CD14-positive monocyte (primary cell): ENCODE data around the gene NR2C2. TPM values are rescaled to one million over a fixed set of nuclear protein-coding genes. Genes with fewer than 3 reads are reported as not detected.
"Not testable (repeated sequence)": the region's sequence is repeated elsewhere in the genome, so short reads cannot be mapped to it uniquely, and the experiment has no call there.

ENCODE experiments used
- DNase-seq, 3 donors: peaks; one replicate each; pipeline ENCODE4 v3.0.0-alpha.2; 2011 to 2022
- H2AFZ ChIP-seq: 2 replicates; pipeline ENCODE4 v1.6.0; 2012; ENCODE audit warnings: mild to moderate bottlenecking, low read depth, low read length, inconsistent platforms; ENCODE audit not compliant: insufficient read depth, poor library complexity, severe bottlenecking
- H3K27ac ChIP-seq, 2 donors: 1 replicate in 1 of 2; 2 replicates in 1 of 2; pipeline ENCODE4 v1.5.1; 2012 to 2013; ENCODE audit warnings: low read length in 2 of 2, control low read depth in 1 of 2, inconsistent platforms in 1 of 2, low read depth in 1 of 2, mild to moderate bottlenecking in 1 of 2
- H3K27me3 ChIP-seq, 2 donors: one replicate each; pipeline versions ENCODE4 v1.6.0 to v1.6.1; 2011 to 2013; ENCODE audit warnings: low read length in 2 of 2; ENCODE audit not compliant: control insufficient read depth in 2 of 2, insufficient read depth in 2 of 2
- H3K36me3 ChIP-seq, 2 donors: replicated peaks in 1 of 2; 1 replicate in 1 of 2; 2 replicates in 1 of 2; pipeline versions ENCODE4 v1.5.1 to v1.6.1; 2012 to 2013; ENCODE audit warnings: low read length in 2 of 2, control low read depth in 1 of 2, inconsistent platforms in 1 of 2, mild to moderate bottlenecking in 1 of 2; ENCODE audit not compliant: insufficient read depth in 2 of 2, control insufficient read depth in 1 of 2
- H3K4me1 ChIP-seq, 2 donors: 1 replicate in 1 of 2; 2 replicates in 1 of 2; pipeline versions ENCODE4 v1.5.1 to v1.6.1; 2012 to 2013; ENCODE audit warnings: low read length in 2 of 2, control low read depth in 1 of 2, inconsistent platforms in 1 of 2, mild to moderate bottlenecking in 1 of 2, moderate library complexity in 1 of 2; ENCODE audit not compliant: insufficient read depth in 2 of 2, control insufficient read depth in 1 of 2
- H3K4me2 ChIP-seq: replicated peaks from 2 replicates; pipeline ENCODE3; 2012; ENCODE audit warnings: low read length, moderate library complexity, mild to moderate bottlenecking; ENCODE audit not compliant: poor library complexity, severe bottlenecking; ENCODE audit errors: extremely low read depth
- H3K4me3 ChIP-seq, 3 experiments: fragments of 200-600 bp in 1 of 3; sonication (generic) in 1 of 3; replicated peaks in 1 of 3; 1 replicate in 2 of 3; 2 replicates in 1 of 3; pipeline ENCODE4 v1.5.1; 2011 to 2013; ENCODE audit warnings: low read length in 3 of 3, mild to moderate bottlenecking in 3 of 3, control low read depth in 2 of 3, low read depth in 2 of 3, inconsistent platforms in 1 of 3, moderate library complexity in 1 of 3
- H3K79me2 ChIP-seq: 2 replicates; pipeline ENCODE4 v1.6.0; 2012; ENCODE audit warnings: mild to moderate bottlenecking, control low read depth, inconsistent platforms, low read length, moderate library complexity; ENCODE audit not compliant: insufficient read depth
- H3K9ac ChIP-seq: 2 replicates; pipeline ENCODE4 v1.6.0; 2017; ENCODE audit warnings: low read length, mild to moderate bottlenecking; ENCODE audit not compliant: insufficient read depth, poor library complexity, severe bottlenecking
- H3K9me3 ChIP-seq, 2 donors: replicated peaks in 1 of 2; 1 replicate in 1 of 2; 2 replicates in 1 of 2; pipeline versions ENCODE4 v1.5.1 to v1.6.1; 2012 to 2013; ENCODE audit warnings: low read length in 2 of 2, control low read depth in 1 of 2; ENCODE audit not compliant: control insufficient read depth in 1 of 2, insufficient read depth in 1 of 2
- H4K20me1 ChIP-seq: 2 replicates; pipeline ENCODE4 v1.6.0; 2012; ENCODE audit warnings: mild to moderate bottlenecking, low read length, control low read depth, moderate library complexity; ENCODE audit not compliant: insufficient read depth
- H3K27ac Mint-ChIP-seq, 7 donors: one replicate each; pipeline ENCODE4 v1.8.0; 2020; ENCODE audit warnings: mild to moderate bottlenecking in 7 of 7, mixed read lengths in 7 of 7, moderate library complexity in 6 of 7, inconsistent platforms in 2 of 7
- H3K27me3 Mint-ChIP-seq, 3 donors: one replicate each; pipeline ENCODE4 v1.8.0; 2021 to 2022; ENCODE audit warnings: low read depth in 3 of 3, mild to moderate bottlenecking in 3 of 3, mixed read lengths in 3 of 3, moderate library complexity in 3 of 3, inconsistent platforms in 1 of 3
- H3K36me3 Mint-ChIP-seq, 2 donors: one replicate each; pipeline ENCODE4 v1.8.0; 2020; ENCODE audit warnings: mixed read lengths in 2 of 2, inconsistent platforms in 1 of 2, mild to moderate bottlenecking in 1 of 2
- H3K4me1 Mint-ChIP-seq: one replicate; pipeline ENCODE4 v1.8.0; 2020; ENCODE audit warnings: mild to moderate bottlenecking, mixed read lengths
- H3K4me3 Mint-ChIP-seq, 2 donors: one replicate each; pipeline ENCODE4 v1.8.0; 2020; ENCODE audit warnings: mild to moderate bottlenecking in 2 of 2, mixed read lengths in 2 of 2, moderate library complexity in 1 of 2
- H3K9me3 Mint-ChIP-seq, 7 donors: one replicate each; pipeline ENCODE4 v1.8.0; 2020 to 2022; ENCODE audit warnings: mixed read lengths in 7 of 7, mild to moderate bottlenecking in 6 of 7, moderate library complexity in 6 of 7, inconsistent platforms in 2 of 7
- WGBS: methylation state at CpG from one replicate; pipeline ENCODE4 v1.1.5; 2013; ENCODE audit warnings: missing lambda C conversion rate; ENCODE audit not compliant: insufficient coverage; 5-methylcytosine and 5-hydroxymethylcytosine counted together
- intact Hi-C, 2 donors: fragments of 100-400 bp; cut with micrococcal nuclease; formaldehyde crosslinking; loops; one replicate each; pipeline versions ENCODE4 v1.15.0 to v1.15.1; 2023
- polyA plus RNA-seq, 3 donors: library from polyadenylated mRNA; depleted of rRNA in 1 of 3; unstranded in 2 of 3; stranded (reverse) in 1 of 3; fragments of 300-500 nt in 2 of 3; fragments of >200 nt in 1 of 3; fragmentation: Illumina TruSeq in 2 of 3; gene quantifications; 1 replicate in 2 of 3; 2 replicates in 1 of 3; pipeline ENCODE4 v1.2.3, GENCODE V29; 2012 to 2021
- TF ChIP-seq, protein P1 (sequence below): fragments of 200-600 bp; IDR thresholded peaks from one replicate; pipeline ENCODE4 v1.8.0; 2022; ENCODE audit warnings: antibody characterized with exemption, mild to moderate bottlenecking

NR2C2 gene
- polyA plus RNA-seq, 3 donors, result 3.4 to 24.9 (median 3.8) TPM

DNA sequence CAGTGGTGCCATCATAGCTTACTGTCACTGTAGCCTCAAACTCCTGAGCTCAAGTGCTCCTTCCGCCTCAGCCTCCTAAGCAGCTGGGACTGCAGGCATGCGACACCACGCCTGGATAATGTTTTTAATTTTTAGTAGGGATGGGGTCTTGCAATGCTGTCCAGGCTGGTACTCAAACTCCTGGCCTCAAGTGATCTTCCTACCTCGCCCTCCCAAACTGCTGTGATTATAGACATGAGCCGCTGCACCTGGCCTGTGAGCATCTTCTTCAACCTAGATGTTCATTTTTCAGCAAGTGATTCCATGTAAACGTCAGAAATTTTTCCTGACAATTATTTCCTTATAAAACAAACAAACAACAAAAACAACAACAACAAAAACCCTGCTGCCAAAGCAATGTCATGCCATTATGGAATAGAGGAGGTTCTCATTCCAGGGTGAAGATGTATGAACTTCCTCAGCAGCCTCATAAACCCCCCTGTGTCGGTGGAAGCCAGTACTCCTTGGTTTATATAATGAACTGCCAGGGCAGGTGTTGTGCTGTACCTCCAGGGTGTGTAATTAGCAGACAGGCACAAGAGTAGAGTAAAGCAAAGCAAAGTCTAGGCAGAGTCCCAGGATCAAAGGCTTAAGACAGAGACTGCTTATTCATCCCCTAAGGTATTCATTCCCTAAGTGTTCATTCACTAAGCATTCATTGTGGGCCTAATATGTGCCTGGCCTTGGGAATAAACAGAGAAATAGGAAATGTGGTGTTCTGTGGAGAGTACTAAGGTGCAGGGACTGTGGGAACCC, 44.6 kb downstream of the NR2C2 start:
- peak overlapping the region in 3 of 7 donors; percentile 21 to 48 (median 46) for H3K27ac Mint-ChIP-seq

DNA sequence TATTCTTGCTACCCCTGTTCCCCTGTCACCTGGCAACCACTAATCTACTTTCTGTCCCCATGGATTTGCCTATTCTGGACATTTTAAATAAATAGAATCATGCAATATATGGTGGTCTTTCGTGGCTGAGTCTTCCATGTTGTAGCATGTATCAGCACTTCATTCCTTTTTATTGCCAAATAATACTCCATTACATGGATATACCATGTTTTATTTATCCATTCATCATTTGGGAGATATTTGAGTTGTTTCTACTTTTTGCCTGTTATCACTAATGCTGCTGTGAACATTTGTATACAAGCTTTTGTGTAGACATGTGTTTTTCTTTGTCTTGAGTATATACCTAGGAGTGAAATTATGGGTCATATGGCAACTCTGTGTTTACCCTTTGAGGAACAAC, 50.6 kb downstream of the NR2C2 start:
- Mint-ChIP-seq H3K36me3 (peaks cover 15 to 19% of the 10 kb centered on the region in 2 donors), H3K4me1 (peaks cover 3% of the 10 kb centered on the region), H3K4me3 (no peak overlapping the region), H3K9me3 (peaks cover 0 to 6% (median 0%) of the 10 kb centered on the region in 7 donors), H3K27me3 (no peaks in the 10 kb centered on the region), H3K27ac (no peak overlapping the region)
- TF ChIP-seq, protein P1, sequence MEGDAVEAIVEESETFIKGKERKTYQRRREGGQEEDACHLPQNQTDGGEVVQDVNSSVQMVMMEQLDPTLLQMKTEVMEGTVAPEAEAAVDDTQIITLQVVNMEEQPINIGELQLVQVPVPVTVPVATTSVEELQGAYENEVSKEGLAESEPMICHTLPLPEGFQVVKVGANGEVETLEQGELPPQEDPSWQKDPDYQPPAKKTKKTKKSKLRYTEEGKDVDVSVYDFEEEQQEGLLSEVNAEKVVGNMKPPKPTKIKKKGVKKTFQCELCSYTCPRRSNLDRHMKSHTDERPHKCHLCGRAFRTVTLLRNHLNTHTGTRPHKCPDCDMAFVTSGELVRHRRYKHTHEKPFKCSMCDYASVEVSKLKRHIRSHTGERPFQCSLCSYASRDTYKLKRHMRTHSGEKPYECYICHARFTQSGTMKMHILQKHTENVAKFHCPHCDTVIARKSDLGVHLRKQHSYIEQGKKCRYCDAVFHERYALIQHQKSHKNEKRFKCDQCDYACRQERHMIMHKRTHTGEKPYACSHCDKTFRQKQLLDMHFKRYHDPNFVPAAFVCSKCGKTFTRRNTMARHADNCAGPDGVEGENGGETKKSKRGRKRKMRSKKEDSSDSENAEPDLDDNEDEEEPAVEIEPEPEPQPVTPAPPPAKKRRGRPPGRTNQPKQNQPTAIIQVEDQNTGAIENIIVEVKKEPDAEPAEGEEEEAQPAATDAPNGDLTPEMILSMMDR, result no peak
- intact Hi-C loops, result no loop called here
- Histone ChIP-seq H3K79me2 (peaks cover 86% of the 10 kb centered on the region), H2AFZ (no peak overlapping the region), H3K36me3 (peaks cover 0 to 16% of the 10 kb centered on the region in 2 donors), H3K9ac (no peak overlapping the region), H3K4me2 (no peak overlapping the region), H3K4me3 (no peak overlapping the region), H4K20me1 (peaks cover 90% of the 10 kb centered on the region), H3K27ac (no peak overlapping the region), H3K27me3 (no peaks in the 10 kb centered on the region), H3K9me3 (no peaks in the 10 kb centered on the region), H3K4me1 (no peaks in the 10 kb centered on the region)
- no CpG with 5 or more reads among the region's 1 CpG for WGBS
- no peak for DNase-seq

More for the DNA sequence above, 44.6 kb downstream of the NR2C2 start:
- no peak for DNase-seq
- Histone ChIP-seq H4K20me1 (peaks cover 97% of the 10 kb centered on the region), H3K4me1 (no peaks in the 10 kb centered on the region), H2AFZ (no peak overlapping the region), H3K4me2 (no peak overlapping the region), H3K4me3 (no peak overlapping the region), H3K9me3 (no peaks in the 10 kb centered on the region), H3K9ac (no peak overlapping the region), H3K36me3 (no peaks in the 10 kb centered on the region), H3K27me3 (no peaks in the 10 kb centered on the region), H3K79me2 (peaks cover 95% of the 10 kb centered on the region), H3K27ac (no peak overlapping the region)
- no peaks in the 10 kb centered on the region for H3K27me3 Mint-ChIP-seq
- TF ChIP-seq, protein P1, result no peak
- no peak overlapping the region for H3K4me3 Mint-ChIP-seq
- no peaks in the 10 kb centered on the region for H3K9me3 Mint-ChIP-seq
- intact Hi-C loops, result no loop called here
- peaks cover 13% of the 10 kb centered on the region for H3K4me1 Mint-ChIP-seq
- H3K36me3 Mint-ChIP-seq, result peaks cover 2 to 7% of the 10 kb centered on the region in 2 donors
- WGBS, result 100% methylated on average over 2 of the region's 7 CpGs

DNA sequence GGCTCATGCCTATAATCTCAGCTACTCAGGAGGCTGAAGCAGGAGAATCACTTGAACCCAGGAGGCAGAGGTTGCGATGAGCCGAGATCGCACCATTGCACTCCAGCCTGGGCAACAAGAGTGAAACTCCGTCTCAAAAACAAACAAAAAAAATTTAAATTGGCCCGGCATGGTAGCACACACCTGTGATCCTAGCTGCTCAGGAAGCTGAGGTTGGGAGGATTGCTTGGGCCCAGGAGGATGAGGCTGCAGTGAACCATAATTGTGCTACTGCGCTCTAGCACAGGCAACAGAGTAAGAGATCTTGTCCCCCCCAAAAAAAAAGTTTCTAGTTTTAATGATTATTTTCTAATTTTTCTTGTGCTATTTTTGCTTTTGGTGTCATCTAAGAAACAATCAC, 51.8 kb downstream of the NR2C2 start:
- peaks cover 86% of the 10 kb centered on the region for H3K79me2 ChIP-seq
- H3K9me3 Mint-ChIP-seq, H3K4me1 Mint-ChIP-seq: not testable (repeated sequence)

More for the DNA sequence above, 51.8 kb downstream of the NR2C2 start:
- H3K4me3 Mint-ChIP-seq, H3K27ac ChIP-seq, H3K4me2 ChIP-seq, DNase-seq, H3K27me3 Mint-ChIP-seq, H3K27me3 ChIP-seq, H3K4me1 ChIP-seq, H2AFZ ChIP-seq, H3K9me3 ChIP-seq, H3K9ac ChIP-seq, H3K4me3 ChIP-seq, intact Hi-C loops: not testable (repeated sequence)
- H3K36me3 Mint-ChIP-seq, result peaks cover 20 to 26% of the 10 kb centered on the region in 2 donors
- peaks cover 10 to 28% of the 10 kb centered on the region in 2 donors for H3K36me3 ChIP-seq
- H3K27ac Mint-ChIP-seq, result peak overlapping the region in 1 of 7 donors; percentile 16
- no CpG with 5 or more reads among the region's 6 CpGs for WGBS
- H4K20me1 ChIP-seq, result peaks cover 87% of the 10 kb centered on the region
